Activated T-cell treated with anti-CD3 and anti-CD28 coated beads, Interleukin-2, amount 50 U/mL, for 72 hours (primary cell): Measurements from ENCODE around the gene ZFHX3. TPM values are rescaled to one million over a fixed set of nuclear protein-coding genes. Genes with fewer than 3 reads are reported as not detected.

Experiments used
- ATAC-seq, 2 donors: fragments of 150-1000 bp; cut with Tn5 transposase; replicated peaks in 1 of 2; 2 replicates each; pipeline ENCODE4 v1.10.0; 2021; ENCODE audit warnings: moderate library complexity in 2 of 2, mild to moderate bottlenecking in 1 of 2
- DNase-seq, 2 donors: peaks; one replicate each; pipeline ENCODE4 v3.0.0; 2021 to 2022; ENCODE audit warnings: mixed read lengths in 1 of 2
- H3K27ac Mint-ChIP-seq: one replicate; pipeline ENCODE4 v1.8.0; 2022; ENCODE audit warnings: mild to moderate bottlenecking, moderate library complexity, mixed read lengths
- H3K27me3 Mint-ChIP-seq: one replicate; pipeline ENCODE4 v1.8.0; 2022; ENCODE audit warnings: low read depth, mixed read lengths
- H3K36me3 Mint-ChIP-seq, 2 donors: one replicate each; pipeline ENCODE4 v1.8.0; 2022; ENCODE audit warnings: mixed read lengths in 2 of 2, mild to moderate bottlenecking in 1 of 2; ENCODE audit not compliant: insufficient read depth in 2 of 2
- H3K4me1 Mint-ChIP-seq: one replicate; pipeline ENCODE4 v1.8.0; 2022; ENCODE audit warnings: low read depth, mixed read lengths
- H3K4me3 Mint-ChIP-seq, 2 donors: one replicate each; pipeline ENCODE4 v1.8.0; 2022; ENCODE audit warnings: mild to moderate bottlenecking in 2 of 2, mixed read lengths in 2 of 2, moderate library complexity in 2 of 2
- H3K9me3 Mint-ChIP-seq, 2 donors: one replicate each; pipeline ENCODE4 v1.8.0; 2022; ENCODE audit warnings: mixed read lengths in 2 of 2
- total RNA-seq, 2 donors: library from RNA; stranded (reverse); gene quantifications; one replicate each; pipeline ENCODE4 v1.2.3, GENCODE V29; 2022

Gene ZFHX3
- total RNA-seq, 2 donors from 2014 or later, result 0.35 to 1.0 TPM

DNA sequence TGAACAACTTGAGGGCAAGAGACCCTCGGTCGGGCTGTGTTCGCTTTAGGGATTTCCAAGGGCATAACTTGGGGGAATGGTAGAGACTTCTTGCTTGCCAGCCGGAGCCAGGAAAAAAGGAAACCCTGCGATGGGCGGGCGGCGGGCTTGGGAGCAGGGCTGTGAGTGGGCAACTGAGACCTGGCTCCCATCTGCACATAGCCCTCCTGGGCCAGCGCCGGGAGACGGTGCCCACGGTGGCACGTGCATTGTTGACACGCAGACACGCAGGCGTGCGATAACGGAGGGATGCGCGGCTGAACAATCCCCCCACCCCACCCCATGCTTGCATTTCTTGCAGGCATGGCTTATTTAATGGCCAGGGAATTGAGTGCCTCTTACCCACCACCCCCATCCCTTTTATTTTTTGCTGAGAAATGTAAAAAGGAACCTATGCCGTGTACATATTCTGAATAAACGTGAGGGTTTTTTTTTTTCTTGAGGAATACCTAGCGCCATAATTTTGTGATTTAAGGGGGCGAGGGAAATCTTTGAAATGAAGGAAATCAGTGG, 17.1 kb upstream of the ZFHX3 start:
- ATAC-seq (no peak), DNase-seq (no peak)
- Mint-ChIP-seq H3K4me3 (peak overlapping the region in 1 of 2 donors; percentile 20), H3K27ac (no peak overlapping the region), H3K36me3 (no peaks in the 10 kb centered on the region), H3K27me3 (peaks cover 79% of the 10 kb centered on the region), H3K9me3 (no peaks in the 10 kb centered on the region), H3K4me1 (peaks cover 18% of the 10 kb centered on the region)

- Mint-ChIP-seq H3K27ac (no peak overlapping the region), H3K36me3 (peaks cover 0 to under 1% of the 10 kb centered on the region in 2 donors), H3K4me1 (peaks cover 16% of the 10 kb centered on the region), H3K27me3 (peaks cover 79% of the 10 kb centered on the region), H3K9me3 (no peaks in the 10 kb centered on the region), H3K4me3 (peak overlapping the region in 1 of 2 donors; percentile 62)
- DNase-seq, result no peak
- peak in 1 of 2 donors; percentile 24 for ATAC-seq
These were observed 16.5 kb upstream of the ZFHX3 start for GRCh38 chr16:73064212-73064993.

DNA sequence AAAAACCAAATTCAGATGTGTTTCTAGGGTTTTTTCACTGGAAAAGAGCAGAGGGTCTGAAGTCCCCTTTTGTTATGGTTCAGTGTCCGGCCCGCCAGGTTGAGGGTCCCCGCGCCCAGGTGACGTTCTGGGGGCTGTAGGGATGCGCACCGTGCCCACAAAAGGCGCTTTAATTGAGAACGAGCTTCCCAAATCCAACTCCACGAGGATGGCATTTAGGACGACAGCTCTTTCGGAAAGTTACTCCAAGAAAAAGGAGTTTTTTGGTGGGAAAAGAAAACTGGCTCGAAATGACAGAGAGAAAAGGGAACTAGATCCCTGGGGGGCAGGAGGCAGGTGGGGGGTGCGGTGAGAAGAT, 15.9 kb upstream of the ZFHX3 start:
- H3K36me3 Mint-ChIP-seq, result peaks cover 2% of the 10 kb centered on the region in 2 donors
- peak overlapping the region in 1 of 2 donors; percentile 62 for H3K4me3 Mint-ChIP-seq
- H3K9me3 Mint-ChIP-seq, result no peaks in the 10 kb centered on the region
- DNase-seq (no peak), ATAC-seq (no peak)
- H3K27ac Mint-ChIP-seq, result no peak overlapping the region
- peaks cover 16% of the 10 kb centered on the region for H3K4me1 Mint-ChIP-seq
- H3K27me3 Mint-ChIP-seq, result peaks cover 79% of the 10 kb centered on the region

DNA sequence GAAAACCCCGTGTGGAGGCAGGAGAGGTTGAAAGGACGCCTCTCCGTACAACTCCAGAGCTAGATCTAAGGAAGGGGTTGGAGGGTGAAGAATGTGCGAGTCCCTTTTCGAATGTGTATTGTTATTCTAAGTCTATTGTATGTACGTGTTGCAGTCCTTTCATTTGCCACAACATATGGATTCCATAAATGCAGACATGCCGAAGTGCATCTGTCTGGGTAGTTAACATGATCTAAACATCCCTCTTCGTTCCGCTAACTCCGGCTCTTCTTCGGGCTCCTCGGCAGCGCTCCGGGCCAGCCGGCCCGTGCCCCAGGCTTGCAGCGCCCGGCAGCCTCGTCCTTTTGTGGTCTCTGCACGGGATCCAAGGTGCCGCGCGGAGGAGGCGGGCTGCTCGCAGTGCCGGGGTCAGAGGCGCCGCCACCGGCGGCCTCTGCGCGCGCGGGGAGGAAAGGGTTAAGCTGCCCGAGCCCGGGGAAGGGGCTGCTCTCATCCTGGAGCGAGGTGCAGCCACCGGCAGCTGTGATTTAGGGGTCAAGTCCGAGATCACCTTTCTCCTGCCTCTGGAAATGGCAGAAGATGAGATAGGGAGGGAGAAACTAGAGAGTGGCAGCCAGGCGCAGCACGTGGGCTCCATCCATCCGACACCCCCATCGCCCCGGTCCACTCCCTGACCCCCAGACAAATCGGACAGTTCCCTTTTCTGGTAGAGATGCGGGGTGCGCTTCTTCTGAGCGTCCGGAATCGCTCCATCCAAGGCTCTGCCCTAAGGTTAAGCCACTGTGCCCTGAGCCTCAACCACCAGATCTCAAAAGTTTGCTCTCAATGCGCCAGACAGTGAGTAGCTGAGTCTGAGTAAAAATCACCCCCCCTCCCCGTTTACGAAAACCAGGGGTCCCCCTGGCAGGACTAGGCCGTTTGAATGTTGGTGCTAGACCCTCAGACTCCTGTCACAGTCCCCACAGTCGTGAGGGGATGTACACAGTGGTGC, 15.1 kb upstream of the ZFHX3 start:
- H3K27ac Mint-ChIP-seq, result no peak overlapping the region
- peaks cover 72% of the 10 kb centered on the region for H3K27me3 Mint-ChIP-seq
- H3K4me3 Mint-ChIP-seq, result peak overlapping the region; percentile 1 to 60
- peaks cover 16% of the 10 kb centered on the region for H3K4me1 Mint-ChIP-seq
- peaks cover 2% of the 10 kb centered on the region in 2 donors for H3K36me3 Mint-ChIP-seq
- ATAC-seq (no peak), DNase-seq (no peak)
- H3K9me3 Mint-ChIP-seq, result no peaks in the 10 kb centered on the region

- Mint-ChIP-seq H3K9me3 (no peaks in the 10 kb centered on the region), H3K36me3 (peaks cover 4 to 5% of the 10 kb centered on the region in 2 donors), H3K27ac (no peak overlapping the region), H3K4me1 (peaks cover 20% of the 10 kb centered on the region), H3K4me3 (peak overlapping the region; percentile 1 to 60), H3K27me3 (peaks cover 74% of the 10 kb centered on the region)
- DNase-seq (no peak), ATAC-seq (no peak)
These were observed 14.2 kb upstream of the ZFHX3 start for GRCh38 chr16:73062001-73062616.

GRCh38 chr16:73060892-73061490, 13.1 kb upstream of the ZFHX3 start:
- Mint-ChIP-seq H3K4me1 (peaks cover 23% of the 10 kb centered on the region), H3K27ac (no peak overlapping the region), H3K36me3 (peaks cover 4 to 6% of the 10 kb centered on the region in 2 donors), H3K9me3 (no peaks in the 10 kb centered on the region), H3K27me3 (peaks cover 80% of the 10 kb centered on the region), H3K4me3 (no peak overlapping the region)
- DNase-seq (no peak), ATAC-seq (no peak)

GRCh38 chr16:73059779-73060615, 12.1 kb upstream of the ZFHX3 start:
- Mint-ChIP-seq H3K9me3 (no peaks in the 10 kb centered on the region), H3K27me3 (peaks cover 80% of the 10 kb centered on the region), H3K36me3 (peaks cover 4 to 6% of the 10 kb centered on the region in 2 donors), H3K4me3 (peak overlapping the region in 1 of 2 donors; percentile 79), H3K4me1 (peaks cover 23% of the 10 kb centered on the region), H3K27ac (no peak overlapping the region)
- ATAC-seq (no peak), DNase-seq (no peak)

DNA sequence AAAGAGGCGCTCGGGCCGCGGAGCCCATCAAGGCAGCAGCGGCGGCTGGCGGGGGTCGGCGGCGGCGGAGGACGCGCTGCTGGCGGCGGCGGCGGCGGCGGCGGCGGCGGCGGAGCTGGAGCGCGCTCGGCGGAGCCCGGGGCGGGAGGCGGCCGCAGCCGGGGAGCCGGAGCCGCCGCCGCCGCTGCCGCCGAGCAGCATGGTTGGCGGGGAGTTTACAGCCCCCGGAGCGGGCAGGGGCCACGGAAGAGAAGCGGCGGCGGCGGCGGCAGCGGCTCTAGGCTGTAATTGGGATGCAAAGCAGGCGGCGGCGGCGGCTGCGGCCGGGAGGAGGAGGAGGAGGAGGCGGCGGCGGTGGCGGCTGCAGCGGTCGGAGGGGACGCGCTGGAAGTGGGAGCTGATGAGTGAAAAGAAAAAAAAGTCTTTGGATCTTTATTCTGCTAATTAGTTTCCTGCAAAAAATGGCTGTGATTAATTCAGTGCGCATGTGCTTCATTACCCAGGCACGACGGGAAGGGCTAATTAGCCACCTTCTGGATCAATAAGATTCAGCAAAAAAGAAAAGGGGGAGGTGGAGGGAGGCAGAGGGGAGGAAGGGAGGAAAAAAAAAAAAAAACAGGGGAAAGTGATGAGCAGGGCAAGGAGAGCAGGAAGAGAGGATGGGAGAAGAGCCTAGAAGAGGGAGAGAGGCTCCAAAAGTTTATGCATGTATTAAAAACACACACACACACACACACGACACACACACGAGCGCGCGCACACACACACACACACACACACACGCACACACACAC, 10.9 kb upstream of the ZFHX3 start:
- Mint-ChIP-seq H3K36me3 (peaks cover 4 to 6% of the 10 kb centered on the region in 2 donors), H3K9me3 (no peaks in the 10 kb centered on the region), H3K27ac (no peak overlapping the region), H3K27me3 (peaks cover 74% of the 10 kb centered on the region), H3K4me3 (peak overlapping the region; percentile 79 to 81), H3K4me1 (peaks cover 17% of the 10 kb centered on the region)
- DNase-seq, result peak in 1 of 2 donors; percentile 24
- ATAC-seq, result peak; percentile 30 to 43

DNA sequence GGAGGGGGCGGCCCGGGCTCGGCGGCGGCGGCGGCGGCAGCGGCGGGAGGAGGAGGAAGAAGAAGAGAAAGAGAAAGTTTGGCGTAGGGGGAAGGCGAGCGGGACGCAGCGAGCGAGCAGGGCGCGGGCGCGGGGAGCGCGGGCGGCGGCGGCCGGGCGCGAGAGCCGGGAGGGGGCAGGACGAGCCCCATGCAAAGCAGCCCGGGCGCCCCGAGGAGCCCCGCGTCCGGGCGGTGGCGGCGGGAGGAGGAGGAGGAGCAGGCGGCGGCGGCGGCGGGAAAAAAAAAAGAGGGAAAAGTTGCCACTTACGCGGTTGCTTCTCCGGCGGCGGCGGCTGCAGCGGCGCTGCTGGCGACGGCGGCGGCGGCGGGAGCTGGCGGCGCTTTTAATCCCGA, 10.3 kb upstream of the ZFHX3 start:
- Mint-ChIP-seq H3K27ac (no peak overlapping the region), H3K9me3 (no peaks in the 10 kb centered on the region), H3K36me3 (peaks cover 4 to 6% of the 10 kb centered on the region in 2 donors), H3K27me3 (peaks cover 68% of the 10 kb centered on the region), H3K4me1 (peaks cover 13% of the 10 kb centered on the region), H3K4me3 (peak overlapping the region; percentile 66 to 81)
- ATAC-seq, result peak; percentile 69 to 78
- DNase-seq, result peak; percentile 22 to 44

DNA sequence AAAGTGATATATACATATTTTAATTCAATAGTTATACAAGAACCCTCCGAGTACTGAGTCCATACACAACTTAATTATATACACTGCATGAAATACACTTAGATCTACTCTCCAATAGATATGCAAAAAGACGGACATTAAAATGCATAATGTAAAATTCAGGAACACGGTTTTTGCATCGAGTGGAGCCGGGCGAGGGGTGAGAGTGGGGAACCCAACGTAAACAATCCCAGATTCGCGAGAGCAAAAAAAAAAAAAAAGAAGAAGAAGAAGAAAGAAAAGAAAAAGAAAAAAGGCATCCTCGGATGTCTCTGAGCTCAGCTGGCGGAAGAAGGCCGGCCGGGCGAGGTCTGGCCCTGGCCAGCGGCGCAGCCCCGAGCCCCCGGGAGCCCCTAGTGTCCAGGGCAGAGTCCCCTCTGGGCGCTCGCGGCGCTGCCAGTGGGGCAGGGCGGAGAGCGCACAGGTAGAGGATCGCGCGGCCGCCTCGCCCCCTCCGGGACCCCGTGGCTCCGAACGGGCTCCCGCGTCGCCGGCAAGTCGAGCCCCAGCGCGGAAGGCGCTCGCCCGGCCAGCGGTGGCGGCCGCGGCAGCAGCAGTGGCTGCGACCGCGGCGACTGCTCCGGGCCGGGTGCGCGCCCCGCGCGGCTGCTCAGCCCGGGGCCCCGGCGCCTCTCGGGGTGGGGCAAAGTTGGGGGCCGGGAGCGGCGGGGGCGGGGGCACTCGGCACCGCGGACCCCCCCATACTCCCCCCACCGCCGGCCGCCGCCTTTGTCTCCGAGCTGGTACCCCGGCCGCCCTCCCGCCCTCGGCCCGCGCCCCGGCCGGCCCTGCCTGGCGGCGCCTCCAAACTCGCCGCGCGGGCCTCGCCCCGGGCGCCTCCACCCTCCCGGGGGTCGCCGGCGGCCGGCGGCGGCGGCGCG, 9.6 kb upstream of the ZFHX3 start:
- ATAC-seq (peak; percentile 57 to 61), DNase-seq (peak in 1 of 2 donors; percentile 6)
- H3K27ac Mint-ChIP-seq, result peak overlapping the region; percentile 77
- H3K27me3 Mint-ChIP-seq, result peaks cover 65% of the 10 kb centered on the region
- H3K4me1 Mint-ChIP-seq, result peaks cover 11% of the 10 kb centered on the region
- no peaks in the 10 kb centered on the region for H3K9me3 Mint-ChIP-seq
- peaks cover 4 to 6% of the 10 kb centered on the region in 2 donors for H3K36me3 Mint-ChIP-seq
- H3K4me3 Mint-ChIP-seq, result peak overlapping the region; percentile 95 to 98
